Stimulated activated CD8-positive, alpha-beta memory T cell treated with anti-CD3 and anti-CD28 coated beads, Interleukin-4, amount 100 ng/mL, for 1 hour (primary cell): Measurements from ENCODE around the gene ACVR2B.

ENCODE experiments used
- DNase-seq, 2 donors: peaks; one replicate each; pipeline ENCODE4 v3.0.0-alpha.2; 2020; ENCODE audit warnings: low read depth in 2 of 2, low spot score in 1 of 2

ACVR2B gene

GRCh38 chr3:38524141-38524739, 70.5 kb downstream of the ACVR2B start:
- DNase-seq, result no peak

GRCh38 chr3:38526792-38527191, 73.1 kb downstream of the ACVR2B start:
- no peak for DNase-seq

- DNase-seq, result no peak
Observed at GRCh38 chr3:38528457-38528856, 74.8 kb downstream of the ACVR2B start.

GRCh38 chr3:38532529-38532928, 78.8 kb downstream of the ACVR2B start:
- no peak for DNase-seq

GRCh38 chr3:38533285-38533976, 79.7 kb downstream of the ACVR2B start:
- DNase-seq, result no peak

- DNase-seq, result no peak
Observed at GRCh38 chr3:38534180-38534579, 80.5 kb downstream of the ACVR2B start.

- no peak for DNase-seq
Observed at GRCh38 chr3:38534604-38535003, 80.9 kb downstream of the ACVR2B start.

GRCh38 chr3:38536671-38537070, 83.0 kb downstream of the ACVR2B start:
- DNase-seq, result no peak

GRCh38 chr3:38538773-38539353, 85.2 kb downstream of the ACVR2B start:
- DNase-seq, result no peak

- no peak for DNase-seq
Observed at GRCh38 chr3:38541806-38542205, 88.1 kb downstream of the ACVR2B start.
